NCI-H2081 treated with DMSO at 0.1 percent for 48 hours (cell line): Measurements from ENCODE around the gene GPR65.
"Not testable (repeated sequence)": the region's sequence is repeated elsewhere in the genome, so short reads cannot be mapped to it uniquely, and the experiment has no call there.

ENCODE experiments used
- DNase-seq: peaks from one replicate; lab custom pipeline; 2025; lab: John Stamatoyannopoulos, UW

GPR65 gene

DNA sequence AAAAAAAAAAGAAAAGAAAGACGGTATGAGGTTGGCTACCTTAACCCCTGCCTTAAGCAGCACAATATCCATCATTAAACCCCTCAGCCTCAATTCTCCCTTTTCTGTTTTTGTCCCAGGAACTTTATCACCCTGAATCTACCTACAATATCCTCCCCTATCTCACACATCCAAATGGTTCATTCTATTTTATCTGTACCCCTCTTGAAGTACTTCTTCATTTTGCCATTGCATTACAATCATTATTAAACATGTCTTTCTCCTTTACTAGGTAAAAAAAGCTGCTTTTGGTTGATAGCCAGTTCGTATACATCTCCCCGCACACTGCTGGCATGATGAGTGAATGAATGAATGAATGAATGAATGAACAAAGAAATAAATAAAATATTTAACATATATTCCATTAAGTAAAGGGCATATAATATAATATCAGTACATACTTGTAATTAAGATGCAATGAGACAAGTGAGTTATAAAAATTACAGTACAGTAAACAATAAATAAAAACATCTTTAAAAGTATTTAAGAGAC lies 364 bp upstream of the GPR65 start:
- no peak for DNase-seq

DNA sequence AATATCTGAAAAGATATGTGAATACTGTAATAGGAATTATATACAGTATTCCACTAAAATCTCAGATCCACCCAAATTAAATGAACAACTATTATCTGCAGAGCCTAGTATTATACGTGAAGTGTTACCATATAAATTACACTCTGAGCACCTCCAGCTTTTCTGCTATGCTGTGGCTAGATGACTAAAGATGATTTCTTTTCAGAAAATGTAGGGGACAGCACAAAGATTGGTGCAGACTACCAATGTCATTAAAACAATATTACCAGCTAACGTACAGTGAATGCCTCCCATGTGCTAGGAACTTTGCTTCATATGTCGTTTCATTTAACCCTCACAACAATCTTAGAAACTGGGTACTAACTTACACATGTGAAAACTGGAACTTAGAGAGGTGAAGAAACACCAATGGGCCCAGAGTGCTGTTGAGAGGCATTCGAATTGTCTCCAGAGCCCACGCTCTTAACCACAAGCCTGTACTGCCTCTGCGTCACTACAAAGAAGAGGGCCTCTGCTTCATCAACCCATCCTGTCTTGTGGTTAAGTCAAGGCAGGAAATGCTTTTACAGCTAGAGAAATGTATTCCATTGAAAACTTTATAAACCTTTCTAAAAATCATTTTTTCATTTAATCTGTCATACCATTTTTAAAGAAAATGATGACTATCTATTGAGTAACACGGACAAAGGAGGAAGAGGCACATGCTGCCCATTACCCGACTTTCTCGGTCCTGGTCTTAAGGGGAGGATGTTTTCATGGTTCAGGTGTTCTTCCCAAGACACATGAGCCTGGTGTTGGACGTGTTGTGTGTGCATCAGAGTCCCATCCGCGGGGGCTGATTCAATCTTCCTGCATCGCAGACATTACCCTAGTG lies 1.3 kb downstream of the GPR65 start:
- DNase-seq = no peak

DNA sequence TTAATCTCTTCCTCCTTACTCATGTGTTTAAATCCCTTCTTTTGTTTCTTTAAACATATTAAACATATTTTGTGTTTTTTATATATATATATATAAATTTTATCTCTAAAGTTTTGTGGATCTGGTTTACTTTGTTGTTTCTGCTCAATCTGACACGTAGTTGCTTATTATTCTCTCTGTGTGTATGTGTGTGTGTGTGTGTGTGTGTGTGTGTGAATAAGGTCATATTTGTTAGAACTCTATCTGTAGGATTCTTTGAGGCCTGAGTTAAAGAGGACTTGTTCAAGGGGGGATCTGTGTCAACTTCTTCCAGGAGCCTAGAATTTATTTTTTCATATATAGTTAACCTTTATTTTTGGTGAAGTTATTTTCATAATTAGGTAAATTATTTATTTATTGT lies 2.7 kb downstream of the GPR65 start:
- no peak for DNase-seq

DNA sequence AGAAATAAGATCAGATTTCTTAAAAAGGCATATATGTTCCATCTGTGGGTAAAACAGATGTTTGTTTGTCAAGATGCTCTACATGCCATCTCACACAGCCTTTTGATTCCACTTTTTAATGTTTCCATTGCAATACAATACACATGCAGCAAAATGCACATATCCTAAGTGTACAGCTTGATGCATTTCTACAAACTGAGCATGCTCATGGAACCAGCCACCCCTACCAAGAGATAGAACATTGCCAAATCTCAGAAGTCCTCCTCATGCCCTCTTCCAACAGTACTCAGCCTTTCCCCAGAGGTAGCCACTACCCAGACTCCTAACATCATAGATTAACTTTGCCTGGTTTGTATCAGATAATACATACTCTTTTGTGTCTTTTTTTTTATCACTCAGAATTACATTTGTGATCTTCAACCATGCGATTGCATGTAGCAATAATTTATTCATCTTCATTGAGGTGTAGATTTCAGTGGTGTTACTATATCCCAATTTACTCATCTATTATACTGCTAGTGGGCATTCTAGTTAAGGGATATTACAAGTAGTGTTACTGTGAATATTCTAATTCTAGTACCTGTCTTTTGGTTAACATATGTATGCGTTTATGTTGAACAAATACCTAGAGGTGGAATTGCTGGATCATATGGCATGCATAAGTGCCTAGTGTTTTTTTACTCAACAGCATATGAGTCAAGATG lies 3.3 kb downstream of the GPR65 start:
- no peak for DNase-seq

DNA sequence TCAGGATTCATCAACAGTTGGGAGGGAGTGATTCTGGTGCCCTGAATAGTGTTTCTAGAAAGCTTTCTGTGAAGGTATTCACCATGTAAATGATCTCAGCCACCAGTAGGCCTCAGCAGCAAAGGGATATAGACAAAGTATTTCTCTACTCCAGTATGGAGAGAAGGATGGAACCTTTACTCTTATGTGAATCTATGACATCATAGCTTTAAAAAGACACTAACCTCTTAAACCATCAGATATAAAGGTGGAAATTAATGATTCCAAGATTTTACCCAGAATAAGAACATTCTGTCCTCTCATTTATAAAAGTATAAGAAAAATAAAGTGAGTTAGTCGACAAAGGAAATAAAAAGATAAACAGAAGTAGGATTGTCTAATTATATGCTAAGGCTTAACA lies 4.6 kb downstream of the GPR65 start:
- no peak for DNase-seq

DNA sequence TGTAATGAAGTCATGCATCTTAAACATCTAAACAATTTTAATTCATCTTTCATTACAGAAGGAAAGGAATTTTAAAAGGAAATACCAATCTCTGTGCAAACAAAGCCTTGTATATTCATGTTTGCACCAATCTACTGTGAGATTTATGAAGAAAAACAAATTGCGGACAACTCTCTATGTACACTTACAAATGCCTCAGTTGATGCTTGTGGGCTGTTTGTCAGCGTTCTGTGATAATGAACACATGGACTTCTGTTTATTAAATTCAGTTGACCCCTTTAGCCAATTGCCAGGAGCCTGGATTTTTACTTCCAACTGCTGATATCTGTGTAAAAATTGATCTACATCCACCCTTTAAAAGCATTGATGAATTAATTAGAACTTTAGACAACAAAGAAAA lies 5.4 kb downstream of the GPR65 start:
- no peak for DNase-seq

DNA sequence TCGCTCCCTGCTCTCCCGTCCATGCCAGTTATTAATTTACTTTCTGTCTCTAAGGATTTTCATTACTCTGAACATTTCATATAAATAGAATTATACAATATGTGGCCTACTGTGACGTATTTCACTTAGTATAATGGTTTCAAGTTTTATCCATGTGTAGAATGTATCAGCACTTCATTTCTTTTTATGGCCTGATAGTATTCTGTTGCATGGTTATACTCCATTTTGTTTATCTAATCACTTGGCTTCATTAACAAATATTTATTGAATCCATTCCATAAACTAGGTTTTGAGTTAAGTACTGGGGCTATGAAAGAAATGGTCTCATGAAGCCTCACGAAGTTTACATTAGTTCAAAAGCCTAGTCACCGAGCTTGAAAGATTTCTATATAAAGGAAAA lies 7.6 kb downstream of the GPR65 start:
- no peak for DNase-seq

DNA sequence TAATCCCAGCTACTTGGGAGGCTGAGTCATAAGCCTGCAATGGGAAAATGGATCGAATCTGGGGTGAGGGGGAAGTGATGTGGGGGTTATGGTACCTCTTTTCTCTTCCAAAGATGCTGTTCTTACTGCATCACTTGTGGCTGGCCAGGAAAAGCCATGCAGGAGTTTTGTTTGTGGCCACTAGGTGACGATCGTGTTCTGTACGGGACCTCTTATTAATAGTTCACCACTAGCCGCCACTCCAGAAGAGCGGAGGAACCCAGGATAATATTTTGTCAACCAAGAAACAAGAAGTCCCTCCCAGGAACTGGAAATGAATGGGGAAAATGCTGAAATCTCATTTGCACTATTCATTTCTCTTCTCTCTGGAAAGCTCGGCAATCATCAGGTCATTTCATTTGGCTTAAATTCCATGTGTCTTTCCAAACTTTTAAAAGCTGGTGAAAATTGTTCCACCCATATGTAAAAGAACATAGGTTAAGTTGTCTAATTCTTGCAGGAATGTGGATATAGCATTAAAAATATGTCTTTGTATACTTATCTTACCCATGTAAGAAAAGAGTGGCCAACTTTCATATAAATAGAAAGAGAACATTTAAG lies 8.9 kb downstream of the GPR65 start:
- DNase-seq = peak; percentile 1

DNA sequence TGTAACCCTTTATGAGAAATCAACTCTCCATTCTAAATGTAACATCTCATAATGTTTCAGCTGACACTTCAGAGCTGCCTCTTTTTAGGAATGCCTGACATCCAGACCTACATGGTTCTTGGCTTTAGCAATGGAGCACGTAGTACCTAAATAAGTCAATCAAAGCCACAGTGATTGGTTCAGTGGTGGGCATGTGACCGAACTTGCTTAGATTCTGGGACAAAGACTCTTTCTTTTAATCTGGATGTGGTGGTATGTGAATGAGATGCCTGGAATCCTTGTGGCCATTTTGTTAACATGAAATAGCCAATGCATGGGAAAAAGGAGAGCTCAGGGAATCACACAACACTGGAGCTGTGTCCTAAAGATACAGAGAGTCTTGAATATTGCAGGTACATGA lies 11.8 kb downstream of the GPR65 start:
- no peak for DNase-seq

DNA sequence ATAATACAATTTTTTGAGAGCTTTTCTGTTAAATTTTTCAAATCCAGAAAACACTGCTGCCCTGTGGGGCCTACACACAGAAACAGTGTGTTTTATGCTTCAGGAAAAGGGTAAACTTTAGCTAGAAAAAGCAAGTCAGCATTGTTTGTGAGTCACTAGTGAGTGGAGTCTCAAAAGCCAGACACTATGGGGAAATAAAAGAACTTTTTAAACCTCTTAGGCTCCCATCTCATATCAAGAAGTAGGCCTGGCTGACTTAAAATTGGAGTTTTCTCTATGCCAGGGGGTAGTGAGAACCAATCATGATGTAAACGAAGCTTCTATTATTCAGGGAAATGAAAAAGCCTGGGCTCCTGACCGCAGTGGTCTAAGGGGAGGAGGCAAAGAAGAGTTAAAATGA lies 12.6 kb downstream of the GPR65 start:
- DNase-seq = no peak

DNA sequence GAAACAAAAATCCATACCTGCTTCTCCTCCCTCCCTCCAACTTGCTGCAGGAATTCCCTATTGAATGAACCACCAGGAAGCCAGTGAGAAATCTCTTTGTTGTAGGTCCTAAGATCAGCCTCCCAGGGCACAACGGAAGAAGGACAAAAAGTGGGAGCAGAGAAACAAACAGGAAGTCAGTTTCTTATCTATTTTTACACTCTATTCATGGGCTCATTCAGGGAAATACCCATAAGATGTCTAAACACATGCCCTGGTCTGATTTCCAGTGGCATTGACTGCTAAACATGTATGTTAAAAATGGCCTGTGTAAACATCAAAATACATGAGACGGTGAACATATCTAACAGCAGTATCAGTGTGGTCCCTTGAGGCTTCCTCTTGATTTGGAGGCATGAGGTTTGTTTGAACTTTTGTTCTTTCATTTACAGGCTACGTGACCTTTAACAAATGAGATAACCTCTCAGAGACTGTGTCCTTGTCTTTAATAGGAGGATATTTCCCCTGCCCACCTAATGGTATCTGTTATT lies 18.8 kb downstream of the GPR65 start:
- no peak for DNase-seq

DNA sequence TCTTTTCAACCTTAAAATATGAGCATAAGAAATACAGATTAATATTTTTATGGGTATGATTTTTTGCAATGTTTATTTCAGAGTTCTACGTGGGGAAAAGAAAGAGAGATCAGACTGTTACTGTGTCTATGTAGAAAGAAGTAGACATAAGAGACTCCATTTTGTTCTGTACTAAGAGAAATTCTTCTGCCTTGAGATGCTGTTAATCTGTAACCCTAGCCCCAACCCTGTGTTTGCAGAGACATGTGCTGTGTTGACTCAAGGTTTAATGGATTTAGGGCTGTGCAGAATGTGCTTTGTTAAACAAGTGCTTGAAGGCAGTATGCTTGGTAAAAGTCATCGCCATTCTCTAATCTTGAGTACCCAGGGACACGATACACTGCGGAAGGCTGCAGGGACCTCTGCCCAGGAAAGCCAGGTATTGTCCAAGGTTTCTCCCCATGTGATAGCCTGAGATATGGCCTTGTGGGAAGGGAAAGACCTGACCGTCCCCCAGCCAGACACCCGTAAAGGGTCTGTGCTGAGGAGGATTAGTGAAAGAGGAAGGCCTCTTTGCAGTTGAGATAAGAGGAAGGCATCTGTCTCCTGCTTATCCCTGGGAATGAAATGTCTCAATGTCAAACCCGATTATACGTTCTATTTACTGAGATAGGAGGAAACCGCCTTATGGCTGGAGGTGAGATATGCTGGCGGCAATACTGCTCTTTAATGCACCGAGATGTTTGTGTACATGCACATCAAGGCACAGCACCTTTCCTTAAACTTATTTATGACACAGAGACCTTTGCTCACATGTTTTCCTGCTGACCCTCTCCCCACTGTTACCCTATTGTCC lies 19.5 kb downstream of the GPR65 start:
- DNase-seq = not testable (repeated sequence)

DNA sequence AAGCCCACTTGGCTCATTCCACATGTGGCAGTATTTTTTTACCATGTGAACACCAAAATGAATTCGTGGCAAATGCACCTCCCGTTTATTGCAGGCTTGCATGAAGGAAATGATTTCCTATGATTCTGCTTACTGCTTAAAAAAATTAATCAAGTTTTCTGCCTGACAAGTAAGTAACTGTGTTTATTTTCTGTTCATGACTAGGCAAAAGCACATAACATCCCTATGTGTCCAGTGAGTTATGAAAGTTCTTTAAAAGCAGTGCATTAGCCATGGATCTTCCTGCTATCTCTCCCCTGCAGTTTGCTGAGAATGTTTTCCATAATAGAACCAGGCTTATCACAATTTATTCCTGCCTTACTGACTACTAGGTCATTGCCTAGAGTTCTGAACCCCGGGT lies 20.4 kb downstream of the GPR65 start:
- DNase-seq = no peak

DNA sequence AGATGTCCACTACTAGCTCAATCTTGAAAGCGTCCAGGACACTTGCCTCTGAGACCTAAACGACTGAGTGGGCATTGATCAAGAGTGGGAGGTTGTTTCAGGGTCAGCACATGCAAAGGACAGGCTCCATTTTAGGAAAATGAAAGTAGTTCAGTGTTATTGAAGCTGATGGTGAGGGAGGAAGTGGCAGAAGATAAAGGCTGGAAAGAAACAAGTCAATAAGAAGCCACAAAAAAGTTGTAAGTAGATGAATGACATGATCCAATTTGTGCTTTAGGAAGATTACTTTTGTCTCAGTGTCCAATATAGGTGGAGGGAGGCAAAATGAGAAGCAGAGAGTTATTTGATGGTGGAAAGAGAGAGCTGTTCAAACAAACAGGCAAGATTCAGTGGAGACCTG lies 22.0 kb downstream of the GPR65 start:
- DNase-seq = no peak

DNA sequence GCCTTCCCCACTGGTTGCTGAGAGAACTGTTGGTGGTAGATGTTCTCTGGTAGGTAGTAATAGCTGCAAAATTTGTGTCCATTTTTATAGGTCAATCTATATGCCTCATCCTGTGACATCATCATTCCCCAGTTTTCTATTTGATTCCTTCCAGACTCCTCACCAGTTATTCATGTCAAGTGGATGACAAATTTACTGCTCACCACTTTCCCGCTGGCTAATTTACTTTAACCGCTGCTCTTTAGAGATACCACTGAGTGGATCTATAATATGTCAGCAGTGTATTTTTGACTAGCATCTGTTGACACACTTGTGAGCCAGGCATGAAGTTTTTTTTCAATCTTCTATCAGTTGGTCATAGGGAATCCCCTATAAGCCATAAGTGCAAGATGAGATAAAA lies 24.6 kb downstream of the GPR65 start:
- DNase-seq = no peak

DNA sequence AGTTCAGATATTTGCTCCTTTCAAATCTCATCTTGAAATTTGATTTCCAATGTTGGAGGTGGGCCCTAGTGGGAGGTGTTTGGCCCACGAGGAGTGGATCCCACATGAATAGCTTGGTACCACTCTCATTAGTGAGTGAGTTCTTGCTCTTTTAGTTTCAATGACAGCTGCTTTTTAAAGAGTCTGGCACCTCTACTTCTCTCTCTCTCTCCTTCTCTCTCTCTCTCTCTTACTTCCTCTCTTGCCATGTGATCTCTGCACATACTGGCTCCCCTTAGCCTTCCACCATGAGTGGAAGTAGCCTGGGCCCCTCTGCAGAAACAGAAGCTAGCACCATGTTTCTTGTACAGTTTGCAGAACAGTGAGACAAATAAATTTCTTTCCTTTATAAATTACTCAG lies 25.1 kb downstream of the GPR65 start:
- no peak for DNase-seq

DNA sequence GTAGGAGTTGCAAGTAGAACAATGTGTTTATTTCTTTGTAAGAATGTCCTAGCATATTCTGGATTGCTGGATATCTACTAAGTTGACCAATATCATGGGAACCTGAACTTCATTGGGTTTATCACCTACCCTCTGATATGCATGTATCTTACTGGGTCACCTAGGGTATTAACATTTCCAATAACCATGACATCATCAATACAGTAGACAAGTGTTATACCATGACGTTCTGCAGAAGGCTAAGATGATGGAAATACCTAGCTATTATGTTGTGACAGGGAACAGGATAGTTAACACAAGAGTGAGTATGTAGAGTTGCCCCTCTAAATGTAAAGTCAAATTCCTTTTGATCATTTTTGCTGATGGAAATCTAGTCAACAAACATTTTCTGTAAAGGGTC lies 26.0 kb downstream of the GPR65 start:
- DNase-seq = no peak

DNA sequence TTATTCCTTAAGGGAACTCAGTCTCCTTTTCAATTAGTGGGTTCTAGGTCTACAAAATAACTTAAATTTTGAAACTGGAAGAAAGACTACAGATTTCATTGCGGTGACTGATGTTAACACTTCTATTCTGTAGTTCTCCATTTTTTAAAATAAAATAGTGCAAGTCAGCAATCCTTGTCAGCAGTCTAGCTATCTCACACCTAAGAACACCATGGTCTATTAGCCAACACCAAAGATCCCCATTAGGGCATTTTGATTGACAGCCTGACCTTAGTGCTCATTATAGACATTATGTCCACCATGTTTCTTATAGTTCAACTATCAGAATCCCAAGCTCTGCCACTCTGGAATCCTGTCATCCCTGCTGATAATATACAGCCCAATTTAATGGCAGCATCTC lies 27.4 kb downstream of the GPR65 start:
- no peak for DNase-seq

DNA sequence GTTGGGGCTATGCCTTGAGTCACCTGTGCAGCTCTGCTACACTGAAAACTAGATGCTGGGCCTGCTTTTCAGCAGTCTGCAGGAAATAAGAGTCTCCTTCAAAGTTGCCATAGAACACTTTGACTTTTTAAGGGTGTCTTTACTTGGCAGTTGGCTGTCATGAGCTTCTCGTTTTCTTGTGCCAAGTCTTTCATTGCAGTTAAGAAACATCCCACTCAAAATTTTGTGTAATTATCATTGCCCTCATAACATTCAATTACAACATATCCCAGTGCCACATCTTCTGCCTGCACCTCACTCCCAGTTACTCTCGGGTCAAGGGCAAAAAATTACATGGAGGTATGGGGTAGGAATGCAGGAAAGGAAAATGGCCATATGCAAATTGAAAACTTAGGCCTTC lies 29.1 kb downstream of the GPR65 start:
- no peak for DNase-seq

DNA sequence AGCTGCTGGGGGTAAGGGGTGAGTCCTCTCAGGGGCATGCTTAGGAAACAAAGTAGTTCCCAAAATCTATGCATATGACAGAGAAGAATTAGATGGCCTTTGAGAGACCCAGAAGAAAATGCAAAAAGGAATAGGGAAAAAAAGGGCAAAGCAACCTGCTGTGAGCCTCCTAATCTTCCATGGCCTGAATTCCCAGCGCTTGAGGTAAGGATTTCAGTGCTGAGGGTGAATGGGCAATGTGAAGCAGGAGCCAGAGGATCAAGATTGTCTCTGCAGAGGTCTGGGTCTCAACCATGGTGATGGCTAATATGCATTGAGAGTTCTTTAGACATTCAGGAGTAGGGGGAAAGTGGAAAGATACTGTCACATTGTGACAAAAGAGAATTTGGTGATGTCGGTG lies 31.5 kb downstream of the GPR65 start:
- DNase-seq = no peak

DNA sequence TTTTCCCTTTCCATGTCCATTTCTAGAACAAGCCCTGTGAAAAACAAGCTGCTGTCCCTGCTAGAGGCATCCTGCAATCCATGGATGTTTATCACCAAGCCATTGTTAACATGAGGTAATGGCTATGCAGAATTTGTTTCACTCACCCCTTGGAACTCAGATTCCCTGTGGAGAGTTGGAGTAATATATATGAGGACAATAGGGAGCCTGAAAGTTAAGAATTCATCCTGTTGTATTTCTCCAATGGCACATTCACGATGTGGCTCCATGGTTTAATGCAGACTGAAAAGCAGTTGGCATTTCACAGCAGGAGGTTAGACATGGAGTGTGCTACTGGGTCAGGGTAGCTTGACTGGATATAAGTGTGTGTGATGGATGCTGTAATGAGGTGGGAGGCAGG lies 32.4 kb downstream of the GPR65 start:
- DNase-seq = no peak

DNA sequence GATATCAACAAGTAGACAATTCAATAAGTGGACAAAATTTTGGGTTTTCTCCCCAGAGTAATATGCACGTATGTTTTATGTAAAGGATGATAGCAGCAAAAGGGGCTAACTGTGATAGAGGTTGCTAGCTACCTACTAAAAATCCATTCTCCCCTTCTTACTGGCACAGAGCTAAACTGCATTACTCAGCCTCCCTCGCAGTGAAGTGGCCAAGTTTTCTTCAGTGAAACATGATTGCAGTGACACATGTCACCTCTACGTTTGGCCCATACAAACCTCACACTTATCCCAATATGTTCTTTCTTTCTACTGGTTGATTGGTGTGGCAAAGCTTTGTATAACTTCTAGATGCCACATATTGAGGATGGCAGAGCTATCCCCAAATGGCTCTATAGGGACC lies 34.3 kb downstream of the GPR65 start:
- DNase-seq = no peak
